A673 (cell line): ENCODE measurements around the gene KAZN.

Experiments
- CTCF ChIP-seq: fragments of 300-800, 200-600 bp; sonication (generic); conservative IDR thresholded peaks from 2 replicates; pipeline ENCODE4 v1.5.1; 2017; ENCODE audit warnings: low read depth, mild to moderate bottlenecking, antibody characterized with exemption, low read length, moderate library complexity, mixed read lengths
- EZH2 ChIP-seq: fragments of 200-600 bp; sonication (generic); IDR thresholded peaks from 2 replicates; pipeline ENCODE4 v1.6.1; 2017; ENCODE audit warnings: borderline replicate concordance, low read depth, mild to moderate bottlenecking, mixed read lengths, antibody characterized with exemption, low read length; ENCODE audit not compliant: poor library complexity, severe bottlenecking

GRCh38 chr1:15089258-15089992, 490.9 kb downstream of the KAZN start:
- TF ChIP-seq CTCF (no peak), EZH2 (no peak)
